ENCODE measurements around the gene SLC37A3.
"Not testable (repeated sequence)": the region's sequence is repeated elsewhere in the genome, so short reads cannot be mapped to it uniquely, and the experiment has no call there.

SLC37A3 gene

GRCh38 chr7:140397784-140398750 is at the start of gene SLC37A3:
SLC37A3 (minus strand) TSS chr7:140398530; CDS start chr7:140382526, 16,004 bp downstream.
- DNase-seq (ENCODE audit: low read depth), result no peak

GRCh38 chr7:140447841-140448240 is 49.5 kb upstream of the SLC37A3 start:
- DNase-seq (ENCODE audit: low read depth), result no peak

GRCh38 chr7:140446467-140446866 is 48.1 kb upstream of the SLC37A3 start:
- no peak for DNase-seq (ENCODE audit: low read depth)

- DNase-seq (ENCODE audit: low read depth), result no peak
Measured at GRCh38 chr7:140441519-140441918, 43.2 kb upstream of the SLC37A3 start.

- DNase-seq (ENCODE audit: low read depth), result no peak
Measured at GRCh38 chr7:140440593-140440992, 42.3 kb upstream of the SLC37A3 start.

- no peak for DNase-seq (ENCODE audit: low read depth)
Measured at GRCh38 chr7:140439359-140439758, 41.0 kb upstream of the SLC37A3 start.

GRCh38 chr7:140435252-140435895 is 37.0 kb upstream of the SLC37A3 start:
- DNase-seq (ENCODE audit: low read depth), result no peak

- no peak for DNase-seq (ENCODE audit: low read depth)
Measured at GRCh38 chr7:140433396-140433795, 35.1 kb upstream of the SLC37A3 start.

GRCh38 chr7:140426130-140426529 is 27.8 kb upstream of the SLC37A3 start:
- no peak for DNase-seq (ENCODE audit: low read depth)

GRCh38 chr7:140425718-140426117 is 27.4 kb upstream of the SLC37A3 start:
- no peak for DNase-seq (ENCODE audit: low read depth)

GRCh38 chr7:140423501-140423900 is 25.2 kb upstream of the SLC37A3 start:
- DNase-seq (ENCODE audit: low read depth), result no peak

GRCh38 chr7:140421521-140421920 is 23.2 kb upstream of the SLC37A3 start:
- no peak for DNase-seq (ENCODE audit: low read depth)

- DNase-seq (ENCODE audit: low read depth), result no peak
Measured at GRCh38 chr7:140418653-140419052, 20.3 kb upstream of the SLC37A3 start.

GRCh38 chr7:140418156-140418472 is 19.8 kb upstream of the SLC37A3 start:
- not testable (repeated sequence) for DNase-seq (ENCODE audit: low read depth)

GRCh38 chr7:140417456-140418155 is 19.3 kb upstream of the SLC37A3 start:
- no peak for DNase-seq (ENCODE audit: low read depth)

GRCh38 chr7:140416560-140416959 is 18.2 kb upstream of the SLC37A3 start:
- DNase-seq (ENCODE audit: low read depth), result no peak

GRCh38 chr7:140415816-140416215 is 17.5 kb upstream of the SLC37A3 start:
- not testable (repeated sequence) for DNase-seq (ENCODE audit: low read depth)

- no peak for DNase-seq (ENCODE audit: low read depth)
Measured at GRCh38 chr7:140415361-140415760, 17.0 kb upstream of the SLC37A3 start.

- DNase-seq (ENCODE audit: low read depth), result no peak
Measured at GRCh38 chr7:140404565-140405065, 6.3 kb upstream of the SLC37A3 start.

GRCh38 chr7:140403878-140404564 is 5.7 kb upstream of the SLC37A3 start, which contains the start of gene RAB19:
RAB19 (plus strand) TSS chr7:140404058; CDS start chr7:140407647, 3,589 bp downstream.
- DNase-seq (ENCODE audit: low read depth), result no peak

GRCh38 chr7:140402178-140402835 is 4.0 kb upstream of the SLC37A3 start:
- DNase-seq (ENCODE audit: low read depth), result no peak

Measured in non-pigmented ciliary epithelial cell (primary cell).